Measurements from ENCODE around the gene KRI1.
"Not testable (repeated sequence)": the region's sequence is repeated elsewhere in the genome, so short reads cannot be mapped to it uniquely, and the experiment has no call there.

KRI1 gene

GRCh38 chr19:10580979-10581631 is 15.3 kb upstream of the KRI1 start:
- in situ Hi-C loops (cut with HindIII; ENCODE audit: low pct_ligation_motif_present, low pct_unique_long_range_greater_than_20kb, low sequenced_read_pairs): no loop called here

DNA sequence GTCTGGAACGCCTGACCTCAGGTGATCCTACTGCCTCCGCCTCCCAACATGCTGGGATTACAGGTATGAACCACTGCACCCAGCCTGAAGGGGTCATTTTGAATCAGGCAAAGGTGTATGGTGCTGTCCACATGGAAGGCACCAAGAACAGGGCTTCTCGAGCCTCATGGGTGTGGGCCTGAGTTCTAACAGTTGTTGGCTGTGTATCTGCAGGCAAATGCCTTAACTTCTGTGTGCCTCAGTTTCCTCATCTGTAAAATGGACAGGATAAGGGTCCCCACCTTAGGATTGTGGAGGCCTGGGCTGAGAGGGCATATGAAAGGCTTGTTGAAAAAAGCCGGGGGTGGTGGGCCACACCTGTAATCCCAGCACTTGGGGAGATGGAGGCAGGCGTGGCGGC is 12.1 kb upstream of the KRI1 start:
- DNase-seq: no peak
- in situ Hi-C loops (cut with HindIII; ENCODE audit: low pct_ligation_motif_present, low pct_unique_long_range_greater_than_20kb, low sequenced_read_pairs): no loop called here

More at GRCh38 chr19:10580979-10581631, 15.3 kb upstream of the KRI1 start:
- DNase-seq: peak; percentile 91

DNA sequence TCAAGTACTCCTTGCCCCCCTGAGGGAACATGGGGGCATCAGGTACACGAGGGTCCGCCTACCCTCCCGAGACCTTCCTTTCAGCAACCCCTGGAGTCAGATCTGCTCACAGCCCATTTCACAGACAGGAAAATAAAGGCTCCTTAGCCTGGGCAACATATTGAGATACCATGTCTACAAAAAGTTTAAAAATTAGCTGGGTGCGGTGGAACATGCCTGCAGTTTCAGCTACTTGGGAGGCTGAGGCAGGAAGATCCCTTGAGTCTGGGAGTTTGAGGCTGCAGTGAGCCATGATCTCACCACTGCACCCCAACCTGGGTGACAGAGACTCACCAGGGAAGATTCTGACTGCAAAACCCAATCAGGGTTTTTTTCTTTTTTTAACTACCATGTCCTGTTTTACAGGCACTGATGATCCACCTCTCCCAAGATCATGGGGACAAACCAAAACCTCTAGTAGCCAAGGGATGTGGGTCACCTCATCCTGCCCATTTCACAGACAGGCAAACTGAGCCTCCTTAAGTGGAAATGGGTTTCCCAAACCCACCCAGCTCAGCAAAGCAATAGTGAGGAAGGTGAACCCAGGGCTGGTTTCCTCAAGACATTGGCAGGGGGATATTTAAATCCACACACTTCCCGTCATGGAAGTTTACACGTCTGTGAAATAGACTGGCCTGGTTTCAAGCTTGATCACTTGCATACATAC is 9.4 kb upstream of the KRI1 start:
- DNase-seq: no peak
- in situ Hi-C loops (cut with HindIII; ENCODE audit: low pct_ligation_motif_present, low pct_unique_long_range_greater_than_20kb, low sequenced_read_pairs): no loop called here

DNA sequence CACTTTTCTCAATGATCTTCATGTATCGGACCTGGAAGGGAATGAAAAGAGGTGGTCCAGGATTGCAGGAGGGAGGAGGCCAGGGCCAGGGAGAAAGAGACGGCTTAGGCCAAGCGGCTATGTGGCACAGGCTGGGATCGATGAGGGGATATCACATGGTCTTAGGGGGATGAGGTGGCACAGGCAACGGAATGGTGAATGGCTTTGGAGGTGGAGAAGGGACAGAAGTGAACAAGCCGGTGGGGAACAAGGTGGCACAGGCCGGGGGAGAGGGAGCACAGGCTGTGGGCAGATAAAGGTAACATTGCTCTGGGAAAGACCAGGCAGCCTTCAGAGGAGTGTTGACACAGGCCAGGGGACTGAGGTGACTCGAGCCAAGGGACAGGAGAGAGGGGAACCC is 8.7 kb upstream of the KRI1 start:
- DNase-seq: no peak
- in situ Hi-C loops (cut with HindIII; ENCODE audit: low pct_ligation_motif_present, low pct_unique_long_range_greater_than_20kb, low sequenced_read_pairs): no loop called here

- in situ Hi-C loops (cut with HindIII; ENCODE audit: low pct_ligation_motif_present, low pct_unique_long_range_greater_than_20kb, low sequenced_read_pairs); DNase-seq: not testable (repeated sequence)
Observed at GRCh38 chr19:10573793-10574192, 8.0 kb upstream of the KRI1 start.

- in situ Hi-C loops (cut with HindIII; ENCODE audit: low pct_ligation_motif_present, low pct_unique_long_range_greater_than_20kb, low sequenced_read_pairs): no loop called here
- peak; percentile 97 for DNase-seq
Observed at GRCh38 chr19:10568826-10569651, 3.2 kb upstream of the KRI1 start, which contains the start of gene CDKN2D. TSS of gene CDKN2D (minus strand) at chr19:10568979. CDS start at chr19:10568653, 326 bp downstream.

DNA sequence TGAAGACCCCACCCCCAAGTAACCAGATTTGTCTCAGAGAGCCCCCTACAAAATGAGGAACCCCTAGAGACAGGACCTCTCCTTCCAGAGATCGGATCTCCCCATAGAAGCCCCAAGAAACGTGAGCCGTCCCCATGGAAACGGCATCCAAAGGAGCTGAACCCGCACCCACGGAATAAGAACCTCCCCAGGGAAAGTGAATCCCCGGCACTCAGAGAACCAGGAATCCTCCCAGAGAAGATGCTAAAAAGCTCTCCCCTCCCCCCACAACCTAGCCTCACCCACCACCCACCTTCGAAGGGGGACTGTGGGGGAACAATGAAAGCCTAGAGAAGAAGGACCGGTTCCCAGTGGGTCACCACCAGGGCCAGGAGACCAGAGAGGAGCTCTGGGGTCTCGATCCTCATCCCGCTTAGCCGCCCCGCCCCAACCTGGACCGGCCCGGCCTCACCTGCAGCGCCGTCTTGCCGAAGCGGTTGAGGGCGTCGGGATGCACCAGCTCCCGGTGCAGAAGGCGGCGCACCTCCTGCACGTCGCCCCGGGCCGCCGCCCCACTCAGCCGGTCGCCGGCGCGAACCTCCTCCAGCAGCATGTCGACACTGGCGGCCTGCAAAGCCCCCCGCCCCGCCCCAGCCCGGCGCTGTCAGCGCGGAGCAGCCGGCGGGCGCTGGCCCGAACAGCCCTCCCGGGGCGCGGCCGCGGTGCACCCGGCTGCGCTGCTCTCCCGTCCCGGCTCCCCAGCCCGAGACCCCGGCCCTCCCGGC is 2.4 kb upstream of the KRI1 start:
- in situ Hi-C loops (cut with HindIII; ENCODE audit: low pct_ligation_motif_present, low pct_unique_long_range_greater_than_20kb, low sequenced_read_pairs): no loop called here
- DNase-seq: peak; percentile 35

DNA sequence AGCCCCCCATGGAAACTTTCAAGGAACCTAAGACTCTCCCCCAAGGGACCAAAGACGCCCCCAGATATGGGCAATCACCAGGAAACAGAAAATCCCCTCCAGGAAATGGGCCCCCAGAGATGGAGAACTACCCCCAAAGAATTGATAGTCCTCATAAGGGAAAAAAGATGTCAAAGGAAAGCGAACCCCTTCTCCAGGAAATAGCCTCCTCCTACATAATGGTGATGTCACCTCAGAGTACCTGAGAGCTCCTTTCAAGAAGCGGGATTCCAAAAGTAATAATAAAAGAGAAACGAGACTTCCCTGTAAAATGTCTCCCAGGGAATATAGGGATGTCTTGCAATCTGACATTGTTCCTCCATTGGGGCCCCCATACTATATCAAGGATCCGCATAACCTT is 1.8 kb upstream of the KRI1 start:
- in situ Hi-C loops (cut with HindIII; ENCODE audit: low pct_ligation_motif_present, low pct_unique_long_range_greater_than_20kb, low sequenced_read_pairs): no loop called here
- DNase-seq: no peak

- DNase-seq: no peak
Observed at GRCh38 chr19:10566658-10567410, 1.0 kb upstream of the KRI1 start.

GRCh38 chr19:10566408-10566657 is 523 bp upstream of the KRI1 start:
- in situ Hi-C loops (cut with HindIII; ENCODE audit: low pct_ligation_motif_present, low pct_unique_long_range_greater_than_20kb, low sequenced_read_pairs): no loop called here
- no peak for DNase-seq

More at GRCh38 chr19:10566658-10567410, 1.0 kb upstream of the KRI1 start:
- in situ Hi-C loops (cut with HindIII; ENCODE audit: low pct_ligation_motif_present, low pct_unique_long_range_greater_than_20kb, low sequenced_read_pairs): no loop called here

GRCh38 chr19:10565028-10565566 is 713 bp downstream of the KRI1 start:
- in situ Hi-C loops (cut with HindIII; ENCODE audit: low pct_ligation_motif_present, low pct_unique_long_range_greater_than_20kb, low sequenced_read_pairs): no loop called here
- peak; percentile 56 for DNase-seq

DNA sequence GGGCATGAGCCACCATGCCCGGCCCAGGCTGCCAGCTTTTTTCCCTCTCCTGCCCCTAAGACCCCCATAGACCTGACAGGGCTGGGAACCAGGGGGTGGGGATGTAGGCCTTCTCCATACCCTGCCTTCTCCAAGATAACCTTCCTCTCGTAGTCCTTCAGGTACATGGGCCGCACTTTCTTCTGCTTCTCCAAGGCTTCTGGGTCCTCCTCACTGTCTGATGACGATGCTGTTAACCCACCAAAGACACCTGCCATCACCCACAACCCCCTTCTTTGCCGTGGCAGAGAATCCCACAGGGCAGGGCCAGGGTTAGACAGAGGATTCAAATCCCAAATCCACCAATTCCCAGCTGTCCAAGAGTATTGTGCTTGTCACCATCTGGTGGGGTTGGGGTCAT is 3.2 kb downstream of the KRI1 start:
- in situ Hi-C loops (cut with HindIII; ENCODE audit: low pct_ligation_motif_present, low pct_unique_long_range_greater_than_20kb, low sequenced_read_pairs): no loop called here
- DNase-seq: no peak

DNA sequence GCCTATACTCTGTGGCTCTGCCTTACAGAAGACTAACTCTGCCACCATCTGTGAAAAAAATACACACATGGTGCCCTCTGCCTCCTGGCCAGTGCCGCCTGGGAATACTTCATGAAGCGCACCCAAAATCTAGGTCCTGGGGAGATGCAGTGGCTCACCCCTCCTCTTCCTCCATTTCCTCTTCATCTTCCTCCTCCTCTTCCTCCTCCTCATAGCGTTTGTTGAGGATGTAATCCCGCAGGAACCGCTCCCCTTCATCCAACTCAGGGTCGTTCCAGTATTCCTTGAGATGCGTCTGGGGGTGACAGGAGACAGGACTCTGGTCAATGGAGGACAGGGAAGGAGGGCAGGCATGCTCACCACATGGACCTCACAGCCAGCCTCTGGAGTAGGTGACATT is 5.7 kb downstream of the KRI1 start:
- DNase-seq: no peak
- in situ Hi-C loops (cut with HindIII; ENCODE audit: low pct_ligation_motif_present, low pct_unique_long_range_greater_than_20kb, low sequenced_read_pairs): no loop called here

GRCh38 chr19:10557603-10558197 is 8.1 kb downstream of the KRI1 start:
- in situ Hi-C loops (cut with HindIII; ENCODE audit: low pct_ligation_motif_present, low pct_unique_long_range_greater_than_20kb, low sequenced_read_pairs): no loop called here
- no peak for DNase-seq

- in situ Hi-C loops (cut with HindIII; ENCODE audit: low pct_ligation_motif_present, low pct_unique_long_range_greater_than_20kb, low sequenced_read_pairs): no loop called here
- no peak for DNase-seq
Observed at GRCh38 chr19:10555610-10555973, 10.2 kb downstream of the KRI1 start.

GRCh38 chr19:10554760-10555609 is 10.8 kb downstream of the KRI1 start:
- DNase-seq: no peak
- in situ Hi-C loops (cut with HindIII; ENCODE audit: low pct_ligation_motif_present, low pct_unique_long_range_greater_than_20kb, low sequenced_read_pairs): no loop called here

DNA sequence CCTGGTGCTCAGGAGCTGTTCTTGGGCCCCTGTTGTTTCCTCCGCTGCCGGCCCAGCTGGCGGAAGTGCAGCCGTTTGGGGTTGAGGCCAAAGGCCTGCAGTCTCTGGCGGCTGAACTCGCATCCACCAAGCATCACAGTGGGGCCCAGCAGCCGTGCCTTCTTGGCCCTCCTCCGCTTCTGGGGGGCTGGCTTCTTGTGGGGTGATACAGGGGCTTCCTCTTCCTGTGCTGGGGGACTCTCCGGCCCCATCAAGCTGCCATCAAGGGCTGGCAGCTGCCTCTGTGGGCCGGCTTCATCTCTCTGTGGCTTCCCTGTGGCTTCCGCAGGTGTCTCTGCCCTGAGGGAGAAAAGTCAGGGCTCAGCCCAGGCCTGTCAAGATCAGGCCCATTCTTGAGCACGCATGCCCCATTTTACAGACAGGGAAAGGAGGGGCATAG is 11.8 kb downstream of the KRI1 start:
- DNase-seq: no peak
- in situ Hi-C loops (cut with HindIII; ENCODE audit: low pct_ligation_motif_present, low pct_unique_long_range_greater_than_20kb, low sequenced_read_pairs): no loop called here
